T-cell (primary cell): ENCODE data around the gene CHST3. TPM values are rescaled to one million over a fixed set of nuclear protein-coding genes. Genes with fewer than 3 reads are reported as not detected.

ENCODE experiments used
- ATAC-seq, 4 experiments: fragments of 200-7000 bp in 3 of 4; fragments of 150-1000 bp in 1 of 4; cut with Tn5 transposase; replicated peaks in 1 of 4; 1 replicate in 3 of 4; 2 replicates in 1 of 4; pipeline ENCODE4 v1.10.0; 2021; ENCODE audit warnings: moderate library complexity in 3 of 4, mild to moderate bottlenecking in 2 of 4, moderate number of reproducible peaks in 1 of 4
- CTCF ChIA-PET, 2 donors: fragments of 300-600 bp; sonication (Branson Sonifier 250); formaldehyde crosslinking; loops; one replicate each; lab custom pipeline; 2022; ENCODE audit warnings: antibody characterized with exemption in 2 of 2; lab: Charles Lee
- POLR2A ChIA-PET, 2 donors: fragments of 300-600 bp; sonication (Branson Sonifier 250); formaldehyde crosslinking; loops; one replicate each; lab custom pipeline; 2022; ENCODE audit warnings: antibody characterized with exemption in 2 of 2; lab: Charles Lee
- DNase-seq, 35 experiments: peaks; one replicate each; pipeline versions ENCODE4 v3.0.0 to v3.0.0-alpha.2; 2013 to 2023
- H3K27ac ChIP-seq: one replicate; pipeline ENCODE4 v1.5.1; 2013; ENCODE audit warnings: low read length
- H3K27me3 ChIP-seq, 2 experiments: replicated peaks in 1 of 2; 1 replicate in 1 of 2; 2 replicates in 1 of 2; pipeline versions ENCODE4 v1.6.1 to v1.7.0; 2013; ENCODE audit warnings: low read length in 1 of 2, mixed read lengths in 1 of 2; ENCODE audit not compliant: control insufficient read depth in 2 of 2, insufficient read depth in 2 of 2; ENCODE audit errors: extremely low read depth in 1 of 2
- H3K36me3 ChIP-seq, 2 donors: 1 replicate in 1 of 2; 2 replicates in 1 of 2; pipeline versions ENCODE4 v1.6.1 to v1.7.0; 2013; ENCODE audit warnings: low read length in 1 of 2; ENCODE audit not compliant: control insufficient read depth in 2 of 2, insufficient read depth in 1 of 2; ENCODE audit errors: extremely low read depth in 1 of 2
- H3K4me1 ChIP-seq, 2 experiments: 1 replicate in 1 of 2; 2 replicates in 1 of 2; pipeline versions ENCODE4 v1.6.1 to v1.7.0; 2013; ENCODE audit warnings: low read length in 2 of 2, mixed read lengths in 1 of 2; ENCODE audit not compliant: insufficient read depth in 2 of 2, control insufficient read depth in 1 of 2; ENCODE audit errors: extremely low read depth in 1 of 2
- H3K4me3 ChIP-seq, 2 donors: 1 replicate in 1 of 2; 2 replicates in 1 of 2; pipeline versions ENCODE4 v1.5.1 to v1.7.0; 2013; ENCODE audit warnings: mild to moderate bottlenecking in 2 of 2, low read length in 1 of 2, moderate library complexity in 1 of 2; ENCODE audit not compliant: control insufficient read depth in 1 of 2; ENCODE audit errors: extremely low read depth in 1 of 2
- H3K9me3 ChIP-seq: 2 replicates; pipeline ENCODE4 v1.7.0; 2013
- H3K27ac Mint-ChIP-seq, 2 donors: one replicate each; pipeline ENCODE4 v1.8.0; 2020 to 2021; ENCODE audit warnings: mild to moderate bottlenecking in 2 of 2, mixed read lengths in 2 of 2
- H3K27me3 Mint-ChIP-seq, 2 donors: one replicate each; pipeline ENCODE4 v1.8.0; 2021 to 2022; ENCODE audit warnings: mixed read lengths in 2 of 2
- H3K36me3 Mint-ChIP-seq: one replicate; pipeline ENCODE4 v1.8.0; 2021; ENCODE audit warnings: mixed read lengths
- H3K4me1 Mint-ChIP-seq, 3 donors: one replicate each; pipeline ENCODE4 v1.8.0; 2020 to 2022; ENCODE audit warnings: mixed read lengths in 3 of 3, mild to moderate bottlenecking in 1 of 3
- H3K4me3 Mint-ChIP-seq, 3 donors: one replicate each; pipeline ENCODE4 v1.8.0; 2020 to 2022; ENCODE audit warnings: mild to moderate bottlenecking in 3 of 3, mixed read lengths in 3 of 3, moderate library complexity in 3 of 3
- H3K9me3 Mint-ChIP-seq, 3 donors: one replicate each; pipeline ENCODE4 v1.8.0; 2020 to 2022; ENCODE audit warnings: mixed read lengths in 3 of 3
- WGBS: methylation state at CpG from one replicate; pipeline ENCODE4 v1.1.5; 2013; ENCODE audit warnings: missing lambda C conversion rate; ENCODE audit not compliant: insufficient coverage; 5-methylcytosine and 5-hydroxymethylcytosine counted together
- total RNA-seq, 35 experiments: library from RNA in 6 of 35; stranded (reverse) in 6 of 35; fragments of 120-200 nt in 1 of 35; gene quantifications; one replicate each; pipeline versions ENCODE4 v1.2.1 to v1.2.4 and lab custom pipeline; 2013 to 2026

CHST3 gene
- total RNA-seq, 5 donors from 2014 or later (not counting 1 experiment from before 2014, with no cell fraction given): 0.09 to 0.10 (median 0.09) TPM; not detected in 2

- ChIA-PET CTCF (no interaction called here), POLR2A (no interaction called here)
- H3K4me3 Mint-ChIP-seq: no peak overlapping the region
- H3K27me3 ChIP-seq: peaks cover 4 to 36% of the 10 kb centered on the region in 2 experiments
- no peak for DNase-seq
- no peaks in the 10 kb centered on the region for H3K36me3 ChIP-seq
- no CpG with 5 or more reads among the region's 3 CpGs for WGBS
- peaks cover 0 to 5% (median 0%) of the 10 kb centered on the region in 3 donors for H3K4me1 Mint-ChIP-seq
- no peak overlapping the region for H3K27ac ChIP-seq
- H3K27me3 Mint-ChIP-seq: peaks cover 22 to 29% of the 10 kb centered on the region in 2 donors
- peaks cover 0 to 8% of the 10 kb centered on the region in 2 experiments for H3K4me1 ChIP-seq
- no peak overlapping the region for H3K4me3 ChIP-seq
- no peaks in the 10 kb centered on the region for H3K9me3 ChIP-seq
- H3K9me3 Mint-ChIP-seq: peaks cover 5 to 15% (median 9%) of the 10 kb centered on the region in 3 donors
- no peaks in the 10 kb centered on the region for H3K36me3 Mint-ChIP-seq
- ATAC-seq: no peak
- no peak overlapping the region for H3K27ac Mint-ChIP-seq
Measured at GRCh38 chr10:71959526-71959925, 4.7 kb upstream of the CHST3 start.

GRCh38 chr10:71961831-71962230 lies 2.4 kb upstream of the CHST3 start:
- Histone ChIP-seq H3K27ac (no peak overlapping the region), H3K36me3 (no peaks in the 10 kb centered on the region), H3K27me3 (peaks cover 9 to 49% of the 10 kb centered on the region in 2 experiments), H3K4me3 (no peak overlapping the region), H3K9me3 (no peaks in the 10 kb centered on the region), H3K4me1 (peaks cover 0 to 15% of the 10 kb centered on the region in 2 experiments)
- Mint-ChIP-seq H3K4me3 (no peak overlapping the region), H3K36me3 (no peaks in the 10 kb centered on the region), H3K4me1 (peaks cover 7 to 12% (median 11%) of the 10 kb centered on the region in 3 donors), H3K9me3 (no peaks in the 10 kb centered on the region), H3K27me3 (peaks cover 39 to 46% of the 10 kb centered on the region in 2 donors), H3K27ac (no peak overlapping the region)
- POLR2A ChIA-PET: no interaction called here
- ATAC-seq: no peak
- CTCF ChIA-PET: no interaction called here
- 88% methylated on average over 9 of the region's 10 CpGs for WGBS
- no peak for DNase-seq

GRCh38 chr10:71962901-71963300 lies 1.3 kb upstream of the CHST3 start:
- ChIA-PET POLR2A (interaction anchor here in 1 of 2 donors (0.6 kb wide), 1 partner anchor 14 kb away, joined by 4 read pairs; no protein-coding TSS in a partner anchor), CTCF (no interaction called here)
- no peaks in the 10 kb centered on the region for H3K36me3 Mint-ChIP-seq
- 88% methylated on average over 2 of the region's 6 CpGs for WGBS
- peak overlapping the region in 2 of 3 donors; percentile 41 to 79 for H3K4me3 Mint-ChIP-seq
- H3K27me3 Mint-ChIP-seq: peaks cover 43 to 51% of the 10 kb centered on the region in 2 donors
- H3K36me3 ChIP-seq: no peaks in the 10 kb centered on the region
- DNase-seq: no peak
- no peaks in the 10 kb centered on the region for H3K9me3 ChIP-seq
- no peaks in the 10 kb centered on the region for H3K9me3 Mint-ChIP-seq
- no peak overlapping the region for H3K27ac Mint-ChIP-seq
- no peak overlapping the region for H3K27ac ChIP-seq
- H3K4me1 ChIP-seq: peaks cover 0 to 15% of the 10 kb centered on the region in 2 experiments
- H3K27me3 ChIP-seq: peaks cover 9 to 51% of the 10 kb centered on the region in 2 experiments
- no peak for ATAC-seq
- peaks cover 7 to 12% (median 11%) of the 10 kb centered on the region in 3 donors for H3K4me1 Mint-ChIP-seq
- H3K4me3 ChIP-seq: no peak overlapping the region

- no peaks in the 10 kb centered on the region for H3K36me3 Mint-ChIP-seq
- H3K36me3 ChIP-seq: no peaks in the 10 kb centered on the region
- peaks cover 0 to 15% of the 10 kb centered on the region in 2 experiments for H3K4me1 ChIP-seq
- peaks cover 43 to 55% of the 10 kb centered on the region in 2 donors for H3K27me3 Mint-ChIP-seq
- 51% methylated on average over 31 of the region's 42 CpGs for WGBS
- no peak overlapping the region for H3K27ac Mint-ChIP-seq
- POLR2A ChIA-PET: no interaction called here
- H3K9me3 ChIP-seq: no peaks in the 10 kb centered on the region
- H3K4me1 Mint-ChIP-seq: peaks cover 7 to 12% (median 11%) of the 10 kb centered on the region in 3 donors
- CTCF ChIA-PET: interaction anchor here in 1 of 2 donors (0.6 kb wide), 1 partner anchor 119 kb away, joined by 11 read pairs; no protein-coding TSS in a partner anchor
- no peak overlapping the region for H3K27ac ChIP-seq
- H3K9me3 Mint-ChIP-seq: no peaks in the 10 kb centered on the region
- peak overlapping the region; percentile 36 to 79 (median 39) for H3K4me3 Mint-ChIP-seq
- ATAC-seq (no peak), DNase-seq (no peak)
- peak overlapping the region in 1 of 2 donors; percentile 7 for H3K4me3 ChIP-seq
- H3K27me3 ChIP-seq: peaks cover 9 to 52% of the 10 kb centered on the region in 2 experiments
Measured at GRCh38 chr10:71963351-71964097, 671 bp upstream of the CHST3 start.

GRCh38 chr10:71964743-71965515 lies 734 bp downstream of the CHST3 start:
- Mint-ChIP-seq H3K27me3 (peaks cover 40 to 55% of the 10 kb centered on the region in 2 donors), H3K9me3 (no peaks in the 10 kb centered on the region), H3K27ac (peak overlapping the region in 1 of 2 donors; percentile 12), H3K36me3 (no peaks in the 10 kb centered on the region), H3K4me3 (peak overlapping the region; percentile 58 to 79 (median 70)), H3K4me1 (peaks cover 7 to 12% (median 11%) of the 10 kb centered on the region in 3 donors)
- Histone ChIP-seq H3K36me3 (no peaks in the 10 kb centered on the region), H3K4me1 (peaks cover 0 to 15% of the 10 kb centered on the region in 2 experiments), H3K9me3 (no peaks in the 10 kb centered on the region), H3K27ac (no peak overlapping the region), H3K27me3 (peaks cover 7 to 63% of the 10 kb centered on the region in 2 experiments), H3K4me3 (peak overlapping the region in 1 of 2 donors; percentile 58)
- ATAC-seq: peak; percentile 47 to 64 (median 57)
- POLR2A ChIA-PET: no interaction called here
- 16% methylated on average over 35 of the region's 48 CpGs for WGBS
- DNase-seq: peak in 5 of 35 experiments; percentile 4 to 12 (median 11)
- CTCF ChIA-PET: interaction anchor here in 1 of 2 donors (0.7 kb wide), 1 partner anchor 577 kb away, joined by 3 read pairs; no protein-coding TSS in a partner anchor

- WGBS: 76% methylated on average over 4 of the region's 4 CpGs
- Mint-ChIP-seq H3K4me3 (peak overlapping the region; percentile 58 to 79 (median 70)), H3K27me3 (peaks cover 40 to 55% of the 10 kb centered on the region in 2 donors), H3K4me1 (peaks cover 7 to 12% (median 11%) of the 10 kb centered on the region in 3 donors), H3K9me3 (no peaks in the 10 kb centered on the region), H3K36me3 (no peaks in the 10 kb centered on the region), H3K27ac (peak overlapping the region in 1 of 2 donors; percentile 12)
- no peaks in the 10 kb centered on the region for H3K9me3 ChIP-seq
- DNase-seq (no peak), ATAC-seq (no peak)
- CTCF ChIA-PET: interaction anchor here in 1 of 2 donors (0.7 kb wide), 1 partner anchor 576 kb away, joined by 3 read pairs; no protein-coding TSS in a partner anchor
- H3K4me3 ChIP-seq: no peak overlapping the region
- no peak overlapping the region for H3K27ac ChIP-seq
- peaks cover 0 to 15% of the 10 kb centered on the region in 2 experiments for H3K4me1 ChIP-seq
- POLR2A ChIA-PET: no interaction called here
- no peaks in the 10 kb centered on the region for H3K36me3 ChIP-seq
- peaks cover 7 to 67% of the 10 kb centered on the region in 2 experiments for H3K27me3 ChIP-seq
Measured at GRCh38 chr10:71965623-71966022, 1.4 kb downstream of the CHST3 start.
